HG02870 (cell line): ENCODE measurements around the gene SNCG.
"Not testable (repeated sequence)": the region's sequence is repeated elsewhere in the genome, so short reads cannot be mapped to it uniquely, and the experiment has no call there.

Experiments used
- ATAC-seq: cut with Tn5 transposase; IDR thresholded peaks from one replicate; pipeline ENCODE4 v1.9.1; 2021; ENCODE audit warnings: mild to moderate bottlenecking, moderate library complexity; ENCODE audit not compliant: unreplicated experiment

Gene SNCG

DNA sequence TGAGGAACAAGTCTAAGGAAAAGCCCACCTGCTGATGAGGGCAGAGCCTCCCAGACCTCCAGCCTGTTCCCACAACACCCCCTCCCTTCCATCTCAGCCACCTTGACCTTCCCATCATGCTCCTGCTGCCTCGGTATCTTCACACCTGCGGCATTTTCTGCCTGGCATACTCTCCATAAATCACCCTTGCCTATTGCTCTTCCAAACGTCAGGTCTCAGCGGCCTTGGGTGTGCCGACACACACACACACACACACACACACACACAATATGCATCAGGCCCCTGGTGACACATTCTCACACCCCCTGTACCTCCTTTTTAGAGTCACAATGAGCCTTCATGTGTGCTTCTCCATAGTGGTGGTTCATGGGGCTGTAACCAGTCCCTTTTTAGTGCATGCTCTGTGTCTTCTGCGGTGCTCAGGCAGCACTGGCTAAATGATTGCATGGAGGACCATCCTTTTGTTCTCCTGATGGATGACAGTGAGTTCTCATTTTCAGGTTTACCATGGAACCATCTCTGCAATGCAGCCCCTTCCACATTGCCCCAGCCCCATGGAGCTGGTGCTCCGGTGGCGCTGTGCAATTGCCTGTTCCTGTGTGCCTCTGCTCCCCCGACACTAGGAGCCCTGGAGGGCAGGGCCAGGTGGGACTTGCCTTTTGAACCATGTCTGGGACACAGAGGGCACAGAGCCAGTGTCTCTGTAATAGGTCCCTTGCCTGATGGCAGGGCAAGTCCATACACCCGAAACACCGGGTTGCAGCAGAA lies 14.4 kb downstream of the SNCG start:
- no peak for ATAC-seq

DNA sequence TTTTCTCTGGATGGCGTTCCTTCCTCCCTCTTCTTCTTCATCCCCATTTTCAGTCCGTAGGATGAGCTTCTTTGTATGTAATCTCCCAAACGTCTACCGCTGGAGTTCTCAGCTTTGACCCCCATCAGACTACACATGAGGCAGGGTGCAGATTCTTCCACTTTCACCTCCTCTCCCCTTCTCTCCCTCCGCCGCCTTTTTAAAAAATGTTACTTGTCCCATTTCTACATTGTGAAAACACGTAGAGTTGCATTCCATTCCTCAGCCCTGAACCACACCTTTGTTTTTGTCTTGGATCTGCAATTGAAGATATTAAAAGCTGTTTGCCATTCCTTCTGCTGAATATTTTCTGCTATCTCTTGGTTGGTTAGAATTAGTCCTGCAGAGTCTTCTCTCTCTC lies 16.1 kb downstream of the SNCG start:
- no peak for ATAC-seq

DNA sequence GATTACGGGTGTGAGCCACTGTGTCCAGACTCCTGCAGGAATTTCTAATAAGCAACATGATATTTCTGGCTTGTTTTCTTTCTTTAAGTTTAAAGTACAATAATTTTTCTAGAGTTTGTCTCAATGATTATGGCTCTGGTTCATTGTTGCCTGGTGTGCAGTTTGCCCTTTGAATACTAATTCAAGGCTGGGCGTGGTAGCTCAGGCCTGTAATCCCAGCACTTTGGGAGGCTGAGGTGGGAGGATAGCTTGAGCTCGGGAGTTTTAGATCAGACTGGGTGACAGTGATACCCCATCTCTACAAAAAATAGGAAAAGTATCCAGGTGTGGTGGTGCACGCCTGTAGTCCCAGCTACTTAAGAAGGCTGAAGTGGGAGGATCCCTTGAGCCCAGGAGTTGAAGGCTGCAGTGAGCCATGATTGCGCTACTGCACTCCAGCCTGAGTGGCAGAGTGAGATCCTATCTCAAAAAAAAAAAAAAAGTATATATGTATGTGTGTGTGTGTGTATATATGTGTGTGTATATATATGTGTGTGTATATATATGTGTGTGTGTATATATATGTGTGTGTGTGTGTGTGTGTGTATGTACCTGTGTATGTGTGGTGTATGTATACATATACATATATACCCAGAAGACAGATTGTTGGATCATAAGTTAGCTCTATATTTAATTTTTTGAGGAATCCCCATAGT lies 18.1 kb downstream of the SNCG start:
- no peak for ATAC-seq

DNA sequence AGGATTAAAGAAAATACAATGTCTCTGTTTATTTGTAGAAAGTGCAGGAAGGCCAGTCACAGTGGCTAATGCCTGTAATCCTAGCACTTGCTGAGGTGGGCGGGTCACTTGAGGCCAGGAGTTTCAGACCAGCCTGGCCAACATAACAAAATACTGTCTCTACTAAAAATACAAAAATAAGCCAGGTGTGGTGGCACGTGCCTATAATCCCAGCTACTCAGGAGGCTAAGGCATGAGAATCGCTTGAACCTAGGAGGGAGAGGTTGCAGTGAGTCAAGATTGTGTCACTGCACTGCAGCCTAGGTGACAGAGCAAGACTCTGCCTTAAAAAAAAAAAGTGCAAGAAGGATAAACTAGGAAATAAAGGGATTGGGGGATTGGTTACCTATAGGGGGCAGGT lies 20.1 kb downstream of the SNCG start:
- ATAC-seq: not testable (repeated sequence)

DNA sequence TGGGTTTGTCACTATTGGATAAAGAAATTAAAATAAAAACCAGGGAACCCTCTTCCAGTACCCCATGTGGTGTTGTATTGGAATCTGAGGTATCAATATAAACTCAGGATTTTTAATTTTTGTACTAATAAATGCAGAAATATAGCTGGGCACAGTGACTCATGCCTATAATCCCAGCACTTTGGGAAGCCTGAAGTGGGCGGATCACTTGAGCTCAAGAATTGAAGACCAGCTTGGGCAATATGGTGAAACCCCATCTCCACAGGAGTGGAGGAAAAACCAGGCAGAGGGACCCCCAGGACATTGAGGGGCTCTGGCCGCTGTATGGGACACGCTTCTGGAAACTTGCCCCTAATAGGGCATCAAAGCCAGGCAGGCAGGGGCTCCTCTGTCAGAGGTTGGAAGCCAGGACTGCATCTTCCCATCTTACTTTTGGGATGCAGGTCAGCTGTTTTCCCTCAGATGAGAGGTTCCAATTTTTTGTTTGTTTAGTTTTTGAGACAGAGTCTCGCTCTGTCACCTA lies 21.0 kb downstream of the SNCG start:
- no peak for ATAC-seq

DNA sequence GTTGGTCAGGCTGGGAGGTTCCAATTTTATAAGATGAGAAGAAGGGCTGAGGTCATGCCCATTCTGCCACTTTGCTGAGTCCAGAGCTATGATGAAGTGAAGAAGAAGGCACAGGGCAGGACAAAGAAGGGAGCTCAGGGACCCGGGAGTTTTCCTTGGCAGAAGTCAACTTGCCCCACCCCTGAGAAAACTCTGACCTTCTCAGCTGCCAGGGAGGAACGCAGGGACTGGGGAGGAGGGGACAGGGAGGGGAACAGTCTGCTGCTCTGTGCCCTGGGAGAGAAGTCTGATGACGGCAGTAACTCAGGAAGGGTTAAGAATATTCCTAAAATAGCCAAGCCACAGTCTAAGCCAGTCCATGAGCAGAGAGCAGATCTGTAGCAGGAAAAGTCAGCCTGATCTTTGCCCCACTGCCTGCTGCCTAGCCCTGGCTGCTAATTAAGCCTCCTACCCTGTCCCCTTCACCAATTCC lies 21.6 kb downstream of the SNCG start:
- no peak for ATAC-seq

DNA sequence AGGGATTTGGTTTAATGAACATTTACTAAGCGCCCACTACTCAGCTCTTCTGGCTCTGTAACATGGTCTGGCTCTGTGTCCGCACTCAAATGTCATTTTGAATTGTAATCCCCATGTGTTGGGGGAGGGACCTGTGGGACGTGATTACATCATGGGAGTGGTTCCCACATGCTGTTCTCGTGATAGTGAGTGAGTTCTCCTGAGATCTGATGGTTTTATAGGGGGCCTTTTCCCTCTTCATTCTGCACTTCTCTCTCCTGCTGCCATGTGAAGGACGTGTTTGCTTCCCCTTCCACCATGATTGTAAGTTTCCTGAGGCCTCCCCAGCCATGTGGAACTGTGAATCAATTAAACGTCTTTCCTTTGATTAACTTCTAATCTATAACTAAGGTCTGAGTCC lies 22.6 kb downstream of the SNCG start:
- ATAC-seq: not testable (repeated sequence)

DNA sequence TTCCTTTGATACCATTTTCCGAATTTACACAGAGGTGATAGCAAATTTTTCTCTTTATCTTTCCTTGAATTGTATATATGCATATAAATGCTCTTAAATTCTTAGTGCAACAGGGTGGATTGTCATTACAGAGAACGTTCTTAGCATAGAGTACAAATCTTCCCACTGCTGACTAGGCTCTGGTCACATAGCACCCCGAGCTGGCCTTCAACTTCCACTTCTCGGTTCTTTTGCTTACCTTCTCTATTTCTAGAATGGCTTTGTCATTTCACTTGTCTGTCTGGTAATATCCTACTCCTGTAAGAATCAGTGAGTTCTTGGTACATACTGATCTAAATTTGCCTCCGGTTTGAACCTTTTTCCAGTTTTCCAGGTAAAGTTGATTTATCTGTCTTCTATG lies 23.3 kb downstream of the SNCG start:
- ATAC-seq: no peak

DNA sequence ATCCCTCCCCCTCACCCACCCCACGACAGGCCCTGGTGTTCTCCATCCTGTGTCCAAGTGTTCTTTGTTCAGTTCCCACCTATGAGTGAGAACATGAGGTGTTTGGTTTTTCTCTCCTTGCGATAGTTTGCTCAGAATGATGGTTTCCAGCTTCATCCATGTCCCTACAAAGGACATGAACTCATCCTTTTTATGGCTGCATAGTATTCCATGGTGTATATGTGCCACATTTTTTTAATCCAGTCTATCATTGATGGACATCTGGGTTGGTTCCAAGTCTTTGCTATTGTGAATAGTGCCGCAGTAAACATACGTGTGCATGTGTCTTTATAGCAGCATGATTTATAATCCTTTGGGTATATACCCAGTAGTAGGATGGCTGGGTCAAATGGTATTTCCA lies 26.1 kb downstream of the SNCG start:
- ATAC-seq: not testable (repeated sequence)

DNA sequence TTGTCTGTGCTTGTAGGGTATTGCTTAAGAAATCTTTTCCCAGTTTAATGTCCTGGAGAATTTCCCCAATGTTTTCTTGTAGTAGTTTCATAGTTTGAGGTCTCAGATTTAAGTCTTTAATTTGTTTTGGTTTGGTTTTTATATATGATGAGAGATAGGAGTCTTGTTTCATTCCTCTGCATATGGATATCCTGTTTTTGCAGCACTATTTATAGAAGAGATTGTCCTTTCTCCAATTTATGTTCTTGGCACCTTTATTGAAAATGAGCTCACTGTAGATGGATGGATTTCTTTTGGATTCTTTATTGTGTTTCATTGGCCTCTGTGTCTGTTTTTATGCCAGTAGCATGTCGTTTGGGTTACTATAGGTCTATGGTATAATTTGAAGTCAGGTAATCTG lies 30.1 kb downstream of the SNCG start:
- no peak for ATAC-seq

DNA sequence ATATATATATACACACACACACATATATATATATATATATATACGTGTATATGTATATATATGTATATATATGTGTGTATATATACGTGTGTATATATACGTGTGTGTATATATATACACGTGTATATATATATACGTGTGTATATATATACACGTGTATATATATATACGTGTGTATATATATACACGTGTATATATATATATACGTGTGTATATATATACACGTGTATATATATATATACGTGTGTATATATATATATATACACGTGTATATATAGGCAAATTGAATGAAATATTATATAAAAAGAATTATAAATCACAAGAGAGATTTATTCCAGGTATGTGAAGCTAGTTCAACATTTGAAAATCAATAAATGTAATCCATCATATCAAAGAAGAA lies 33.0 kb downstream of the SNCG start:
- ATAC-seq: not testable (repeated sequence)

DNA sequence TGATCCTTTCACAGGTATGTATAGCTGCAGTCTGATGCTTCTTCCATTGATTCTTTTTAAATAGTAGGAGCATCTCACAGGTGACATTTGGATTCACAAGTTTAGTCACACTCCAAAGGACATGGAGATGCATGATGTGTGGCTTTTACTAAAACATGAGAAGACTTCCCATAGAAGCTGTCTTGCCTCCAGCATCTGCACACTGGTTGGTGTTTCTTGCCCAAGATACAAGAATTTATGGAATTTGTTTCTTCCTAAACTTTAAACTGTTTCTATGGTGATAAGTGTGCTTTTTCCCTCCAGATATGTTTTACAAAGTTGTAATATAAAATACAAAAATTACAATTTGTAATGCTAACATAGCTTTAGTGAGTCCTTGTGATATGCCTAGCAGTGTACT lies 34.1 kb downstream of the SNCG start:
- no peak for ATAC-seq

DNA sequence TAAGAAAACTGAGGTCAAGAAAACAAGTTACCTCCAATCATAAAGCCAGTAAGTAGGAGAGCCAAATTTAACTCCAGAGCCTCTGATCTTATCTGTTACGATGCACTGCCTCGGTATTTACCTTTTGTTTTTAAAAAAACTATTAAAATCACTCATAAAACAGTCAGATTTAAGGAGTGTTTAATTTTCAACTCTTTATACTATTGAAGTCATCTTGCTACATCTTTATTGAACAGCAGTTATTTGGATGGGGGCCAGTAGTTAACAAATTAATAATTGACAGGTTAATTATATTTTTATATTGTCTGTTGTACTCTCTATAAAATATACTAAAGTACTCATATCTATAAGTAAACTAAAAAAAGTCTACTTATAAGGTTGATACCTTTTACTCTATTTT lies 34.5 kb downstream of the SNCG start:
- ATAC-seq: no peak

DNA sequence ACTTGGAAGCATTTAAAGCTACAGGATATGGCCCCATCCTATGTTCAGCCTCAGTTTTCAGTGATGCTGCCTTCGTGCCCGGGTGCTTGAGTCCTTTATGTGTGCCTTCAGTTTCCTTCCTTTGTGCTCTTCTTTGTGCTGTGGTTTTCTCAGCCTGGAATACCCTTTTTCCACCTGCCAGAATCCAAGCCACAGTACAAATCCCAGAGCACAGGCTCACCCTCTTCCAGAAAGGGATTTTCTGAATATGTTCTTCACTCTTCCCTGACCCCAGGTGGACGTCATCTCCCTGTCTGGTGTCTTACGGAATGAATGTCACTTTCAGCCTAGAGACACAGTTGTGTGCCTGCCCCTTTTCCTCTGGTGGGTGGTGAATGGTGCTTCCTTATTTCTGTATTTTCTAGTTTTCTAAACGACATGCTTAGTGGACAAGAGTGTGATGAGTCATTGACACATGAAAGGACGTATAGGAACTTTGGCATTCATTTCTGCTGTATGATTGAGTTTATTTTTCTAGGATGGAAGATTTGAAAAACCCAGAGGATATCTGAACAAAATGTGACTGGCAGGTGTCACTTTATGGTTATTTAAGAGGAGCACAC lies 41.5 kb downstream of the SNCG start:
- not testable (repeated sequence) for ATAC-seq

DNA sequence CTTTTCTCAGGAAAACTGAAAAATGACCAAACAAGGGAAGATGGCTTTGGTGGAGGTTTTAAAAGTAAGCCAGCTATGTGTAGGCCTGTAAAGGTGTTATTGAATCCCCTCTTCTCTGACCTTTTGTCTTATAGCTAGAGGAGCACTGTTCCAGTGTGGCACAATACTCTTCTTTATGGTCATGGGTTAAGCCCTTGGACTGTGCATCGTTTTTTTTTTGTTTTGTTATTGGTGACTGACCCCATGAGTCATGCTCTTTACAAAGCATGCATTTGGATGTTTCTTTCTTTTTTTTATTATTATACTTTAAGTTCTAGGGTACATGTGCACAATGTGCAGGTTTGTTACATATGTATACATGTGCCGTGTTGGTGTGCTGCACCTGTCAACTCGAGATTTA lies 42.1 kb downstream of the SNCG start:
- ATAC-seq: no peak

DNA sequence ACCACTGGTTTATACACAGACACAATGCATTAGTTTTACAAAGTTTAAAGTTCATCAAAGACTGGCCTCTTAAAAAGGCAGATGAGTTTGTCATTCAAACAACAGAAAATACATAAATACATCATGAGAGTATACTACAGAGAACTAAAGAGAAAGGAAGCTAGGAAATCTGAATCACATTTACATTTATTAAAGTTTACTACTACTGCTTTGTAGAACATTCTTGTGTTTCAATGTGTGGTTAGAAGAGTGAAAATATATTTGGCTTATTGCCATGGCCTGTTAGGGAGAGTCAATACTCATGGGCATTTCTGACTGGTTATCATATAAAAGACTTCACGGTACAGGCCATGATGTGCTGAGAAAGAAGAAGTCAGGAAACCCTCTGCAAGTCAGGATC lies 48.7 kb downstream of the SNCG start:
- not testable (repeated sequence) for ATAC-seq

DNA sequence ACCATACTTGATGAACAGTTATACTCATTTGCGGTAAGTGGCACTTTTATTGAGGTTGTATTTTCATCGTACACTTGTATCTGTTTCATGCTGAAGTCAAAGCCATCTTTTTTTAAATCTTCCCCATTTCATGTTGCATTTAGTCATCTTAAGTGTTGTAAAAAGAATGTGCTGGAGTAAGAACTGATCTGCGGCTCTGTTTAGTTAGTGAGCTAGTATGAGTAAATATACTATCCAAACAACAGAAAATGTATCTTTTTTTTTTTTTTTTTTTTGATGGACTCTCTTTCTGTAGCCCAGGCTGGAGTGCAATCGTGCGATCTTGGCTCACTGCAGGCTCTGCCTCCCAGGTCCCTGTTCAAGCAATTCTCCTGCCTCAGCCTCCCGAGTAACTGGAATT lies 49.3 kb downstream of the SNCG start:
- not testable (repeated sequence) for ATAC-seq

DNA sequence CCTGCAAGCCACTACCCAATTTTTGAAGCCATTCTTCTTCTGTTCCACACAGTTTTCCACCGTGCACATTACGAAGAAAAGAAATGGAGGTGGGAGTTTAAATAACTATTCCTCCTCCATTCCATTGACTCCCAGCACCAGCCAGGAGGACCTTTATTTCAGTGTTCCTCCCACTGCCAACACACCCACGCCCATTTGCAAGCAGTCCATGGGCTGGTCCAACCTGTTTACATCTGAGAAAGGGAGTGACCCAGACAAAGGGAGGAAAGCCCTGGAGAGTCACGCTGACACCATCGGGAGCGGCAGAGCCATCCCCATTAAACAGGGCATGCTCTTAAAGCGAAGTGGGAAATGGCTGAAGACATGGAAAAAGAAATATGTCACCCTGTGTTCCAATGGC lies 49.9 kb downstream of the SNCG start:
- ATAC-seq: not testable (repeated sequence)

DNA sequence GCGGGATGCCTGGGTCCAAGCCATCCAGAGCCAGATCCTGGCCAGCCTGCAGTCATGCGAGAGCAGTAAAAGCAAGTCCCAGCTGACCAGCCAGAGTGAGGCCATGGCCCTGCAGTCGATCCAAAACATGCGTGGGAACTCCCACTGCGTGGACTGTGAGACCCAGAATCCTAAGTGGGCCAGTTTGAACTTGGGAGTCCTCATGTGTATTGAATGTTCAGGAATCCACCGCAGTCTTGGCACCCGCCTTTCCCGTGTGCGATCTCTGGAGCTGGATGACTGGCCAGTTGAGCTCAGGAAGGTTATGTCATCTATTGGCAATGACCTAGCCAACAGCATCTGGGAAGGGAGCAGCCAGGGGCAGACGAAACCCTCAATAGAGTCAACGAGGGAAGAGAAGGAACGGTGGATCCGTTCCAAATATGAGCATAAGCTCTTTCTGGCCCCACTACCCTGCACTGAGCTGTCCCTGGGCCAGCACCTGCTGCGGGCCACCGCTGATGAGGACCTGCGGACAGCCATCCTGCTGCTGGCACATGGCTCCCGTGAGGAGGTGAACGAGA lies 50.8 kb downstream of the SNCG start:
- ATAC-seq: not testable (repeated sequence)
